HG02938 (cell line): Measurements from ENCODE around the gene SMLR1.
"Not testable (repeated sequence)": the region's sequence is repeated elsewhere in the genome, so short reads cannot be mapped to it uniquely, and the experiment has no call there.

Source experiments
- ATAC-seq: cut with Tn5 transposase; IDR thresholded peaks from one replicate; pipeline ENCODE4 v1.9.1; 2021; ENCODE audit warnings: mild to moderate bottlenecking, moderate library complexity; ENCODE audit not compliant: unreplicated experiment

Gene SMLR1

GRCh38 chr6:130827247-130828149 lies at the start of gene SMLR1:
TSS of gene SMLR1 (plus strand) at chr6:130827406. CDS start at chr6:130827414, 8 bp downstream.
- no peak for ATAC-seq

- ATAC-seq = no peak
Observed at GRCh38 chr6:130778946-130779657, 48.1 kb upstream of the SMLR1 start.

GRCh38 chr6:130779658-130780033 lies 47.6 kb upstream of the SMLR1 start:
- no peak for ATAC-seq

GRCh38 chr6:130780122-130780521 lies 47.1 kb upstream of the SMLR1 start:
- ATAC-seq = no peak

GRCh38 chr6:130781557-130781956 lies 45.6 kb upstream of the SMLR1 start:
- peak; percentile 65 for ATAC-seq

GRCh38 chr6:130783416-130784107 lies 43.6 kb upstream of the SMLR1 start:
- ATAC-seq = no peak

- ATAC-seq = no peak
Observed at GRCh38 chr6:130787726-130788500, 39.3 kb upstream of the SMLR1 start.

- ATAC-seq = no peak
Observed at GRCh38 chr6:130788954-130789353, 38.3 kb upstream of the SMLR1 start.

GRCh38 chr6:130794010-130794697 lies 33.1 kb upstream of the SMLR1 start:
- no peak for ATAC-seq

- ATAC-seq = no peak
Observed at GRCh38 chr6:130794738-130795137, 32.5 kb upstream of the SMLR1 start.

GRCh38 chr6:130796313-130796905 lies 30.8 kb upstream of the SMLR1 start:
- ATAC-seq = no peak

- ATAC-seq = no peak
Observed at GRCh38 chr6:130797061-130797460, 30.1 kb upstream of the SMLR1 start.

- not testable (repeated sequence) for ATAC-seq
Observed at GRCh38 chr6:130801368-130801767, 25.8 kb upstream of the SMLR1 start.

- ATAC-seq = no peak
Observed at GRCh38 chr6:130810307-130811030, 16.7 kb upstream of the SMLR1 start.

- no peak for ATAC-seq
Observed at GRCh38 chr6:130811932-130812331, 15.3 kb upstream of the SMLR1 start.

- ATAC-seq = no peak
Observed at GRCh38 chr6:130814506-130814905, 12.7 kb upstream of the SMLR1 start.

GRCh38 chr6:130815200-130816071 lies 11.8 kb upstream of the SMLR1 start:
- no peak for ATAC-seq

- no peak for ATAC-seq
Observed at GRCh38 chr6:130822736-130823135, 4.5 kb upstream of the SMLR1 start.
